Liver (tissue), 9 donors: ENCODE data around the gene BAIAP3. TPM values are rescaled to one million over a fixed set of nuclear protein-coding genes. Genes with fewer than 3 reads are reported as not detected.

Experiments used
- DNase-seq: peaks from one replicate; pipeline ENCODE4 v3.0.0-alpha.2; 2017; ENCODE audit warnings: low spot score
- H3K27ac ChIP-seq, 2 donors: one replicate each; pipeline ENCODE4 v1.7.0; 2013; ENCODE audit warnings: inconsistent platforms in 2 of 2, low read length in 2 of 2, control low read depth in 1 of 2, low read depth in 1 of 2, mild to moderate bottlenecking in 1 of 2
- H3K27me3 ChIP-seq, 4 donors: one replicate each; pipeline versions ENCODE4 v1.6.1 to v1.7.0; 2013; ENCODE audit warnings: low read length in 3 of 4, inconsistent platforms in 1 of 4, mild to moderate bottlenecking in 1 of 4, moderate library complexity in 1 of 4; ENCODE audit not compliant: control insufficient read depth in 4 of 4, insufficient read depth in 4 of 4
- H3K36me3 ChIP-seq, 4 donors: one replicate each; pipeline versions ENCODE4 v1.6.1 to v1.7.0; 2013; ENCODE audit warnings: low read length in 3 of 4, mild to moderate bottlenecking in 3 of 4, low read depth in 1 of 4, moderate library complexity in 1 of 4; ENCODE audit not compliant: control insufficient read depth in 4 of 4, insufficient read depth in 3 of 4
- H3K4me1 ChIP-seq, 4 donors: one replicate each; pipeline versions ENCODE4 v1.6.1 to v1.7.0; 2013; ENCODE audit warnings: low read length in 3 of 4, mild to moderate bottlenecking in 3 of 4, moderate library complexity in 1 of 4; ENCODE audit not compliant: control insufficient read depth in 4 of 4, insufficient read depth in 4 of 4
- H3K4me3 ChIP-seq, 3 donors: one replicate each; pipeline versions ENCODE4 v1.6.1 to v1.7.0; 2013; ENCODE audit warnings: low read length in 3 of 3, control low read depth in 1 of 3, low read depth in 1 of 3, mild to moderate bottlenecking in 1 of 3
- H3K9ac ChIP-seq, 2 donors: one replicate each; pipeline ENCODE4 v1.7.0; 2013; ENCODE audit warnings: low read length in 2 of 2, mild to moderate bottlenecking in 2 of 2, moderate library complexity in 2 of 2, control low read depth in 1 of 2, low read depth in 1 of 2
- H3K9me3 ChIP-seq, 4 donors: one replicate each; pipeline versions ENCODE4 v1.6.1 to v1.7.0; 2013; ENCODE audit warnings: low read length in 3 of 4; ENCODE audit not compliant: control insufficient read depth in 4 of 4
- ATF3 ChIP-seq: IDR thresholded peaks from 2 replicates; pipeline ENCODE4 v1.6.1; 2016; ENCODE audit warnings: antibody characterized with exemption
- EGR1 ChIP-seq, 2 donors: IDR thresholded peaks; 2 replicates each; pipeline ENCODE4 v1.6.1; 2016 to 2018; ENCODE audit warnings: antibody characterized with exemption in 2 of 2, low read depth in 2 of 2
- FOXA1 ChIP-seq: IDR thresholded peaks from 2 replicates; pipeline ENCODE4 v1.6.1; 2016; ENCODE audit warnings: antibody characterized with exemption
- FOXA2 ChIP-seq: IDR thresholded peaks from 2 replicates; pipeline ENCODE4 v1.6.1; 2016; ENCODE audit warnings: antibody characterized with exemption
- GABPA ChIP-seq, 2 donors: IDR thresholded peaks in 1 of 2; conservative IDR thresholded peaks in 1 of 2; 2 replicates each; pipeline ENCODE4 v1.6.1; 2016; ENCODE audit warnings: antibody characterized with exemption in 2 of 2, mild to moderate bottlenecking in 1 of 2, moderate library complexity in 1 of 2
- HNF4A ChIP-seq, 2 donors: conservative IDR thresholded peaks; 2 replicates each; pipeline ENCODE4 v1.6.1; 2016; ENCODE audit warnings: antibody characterized with exemption in 2 of 2, mild to moderate bottlenecking in 2 of 2
- JUND ChIP-seq, 2 donors: IDR thresholded peaks; 2 replicates each; pipeline ENCODE4 v1.6.1; 2016; ENCODE audit warnings: antibody characterized with exemption in 2 of 2
- MAX ChIP-seq: IDR thresholded peaks from 2 replicates; pipeline ENCODE4 v1.6.1; 2016; ENCODE audit warnings: antibody characterized with exemption
- NR2F2 ChIP-seq: IDR thresholded peaks from 2 replicates; pipeline ENCODE4 v1.6.1; 2016; ENCODE audit warnings: antibody characterized with exemption
- SP1 ChIP-seq: IDR thresholded peaks from 2 replicates; pipeline ENCODE4 v1.6.1; 2018; ENCODE audit warnings: antibody characterized with exemption, mild to moderate bottlenecking
- TAF1 ChIP-seq: conservative IDR thresholded peaks from 2 replicates; pipeline ENCODE4 v1.6.1; 2016; ENCODE audit warnings: antibody characterized with exemption, mild to moderate bottlenecking
- WGBS: extraction: QIAGEN DNeasy Blood & Tissue Kit; methylation state at CpG from one replicate; pipeline ENCODE4 v1.1.7; 2013; 5-methylcytosine and 5-hydroxymethylcytosine counted together
- polyA plus RNA-seq, 2 donors: library from polyadenylated mRNA; stranded (reverse) in 1 of 2; unstranded in 1 of 2; fragments of 200-250 nt in 1 of 2; fragments of >200 nt in 1 of 2; fragmentation: Nextera tagmentation in 1 of 2; extraction: Ambion mirVana in 1 of 2; gene quantifications; one replicate each; pipeline versions ENCODE4 v1.2.1 to v1.2.3, GENCODE V29; 2013 to 2015
- total RNA-seq, 2 donors: library from RNA; depleted of rRNA; stranded (reverse); fragments of >200 nt; gene quantifications; one replicate each; pipeline ENCODE4 v1.2.3, GENCODE V29; 2014
- TF ChIP-seq, protein P1 (sequence below): IDR thresholded peaks from 2 replicates; pipeline ENCODE4 v1.6.1; 2016; ENCODE audit warnings: antibody characterized with exemption
- TF ChIP-seq, protein P2 (sequence below): IDR thresholded peaks from 2 replicates; pipeline ENCODE4 v1.6.1; 2016; ENCODE audit warnings: antibody characterized with exemption, mild to moderate bottlenecking
- donor health status: healthy.
- donor health status: healthy.
- donor health status: healthy.
- donor health status: healthy.
- donor health status: healthy.

The BAIAP3 gene
- total and polyA plus RNA-seq, 4 donors, result 1.6 to 3.8 (median 2.6) TPM

DNA sequence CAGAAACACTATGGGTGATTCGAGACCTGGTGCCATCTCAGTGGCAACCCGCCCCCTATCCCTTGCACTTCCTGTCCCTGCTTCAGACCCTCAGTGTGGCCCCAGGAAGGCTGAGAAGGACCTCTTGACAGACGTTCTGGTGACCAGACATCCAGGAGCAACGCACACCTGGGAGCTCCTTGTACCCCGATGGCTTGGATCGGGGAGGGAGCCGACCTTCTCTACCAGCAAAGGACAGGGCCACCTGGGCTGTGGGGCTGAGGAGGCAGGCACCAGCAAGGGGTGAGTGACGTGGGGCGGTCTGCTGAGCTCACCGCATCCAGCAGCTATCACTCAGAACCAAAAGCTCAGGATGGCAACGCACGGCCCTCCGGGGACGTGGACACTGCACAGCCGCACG is 53.9 kb downstream of the BAIAP3 start:
- H3K27ac ChIP-seq, result no peak overlapping the region
- H3K9ac ChIP-seq, result no peak overlapping the region
- H3K27me3 ChIP-seq, result no peaks in the 10 kb centered on the region
- 95% methylated on average over 16 of the region's 16 CpGs for WGBS
- H3K36me3 ChIP-seq, result peaks cover 10 to 49% (median 15%) of the 10 kb centered on the region in 4 donors
- no peaks in the 10 kb centered on the region for H3K4me1 ChIP-seq
- no peak overlapping the region for H3K4me3 ChIP-seq
- DNase-seq, result no peak
- no peaks in the 10 kb centered on the region for H3K9me3 ChIP-seq
- TF ChIP-seq FOXA2 (no peak), TAF1 (no peak), MAX (no peak), JUND (IDR thresholded peaks at IDR 0.05) (no peak), FOXA1 (no peak), HNF4A (conservative IDR thresholded peaks at IDR 0.05) (no peak), EGR1 (IDR thresholded peaks at IDR 0.05; ENCODE audit: low read depth in 2 of 2) (no peak), NR2F2 (no peak)
- TF ChIP-seq, protein P1, sequence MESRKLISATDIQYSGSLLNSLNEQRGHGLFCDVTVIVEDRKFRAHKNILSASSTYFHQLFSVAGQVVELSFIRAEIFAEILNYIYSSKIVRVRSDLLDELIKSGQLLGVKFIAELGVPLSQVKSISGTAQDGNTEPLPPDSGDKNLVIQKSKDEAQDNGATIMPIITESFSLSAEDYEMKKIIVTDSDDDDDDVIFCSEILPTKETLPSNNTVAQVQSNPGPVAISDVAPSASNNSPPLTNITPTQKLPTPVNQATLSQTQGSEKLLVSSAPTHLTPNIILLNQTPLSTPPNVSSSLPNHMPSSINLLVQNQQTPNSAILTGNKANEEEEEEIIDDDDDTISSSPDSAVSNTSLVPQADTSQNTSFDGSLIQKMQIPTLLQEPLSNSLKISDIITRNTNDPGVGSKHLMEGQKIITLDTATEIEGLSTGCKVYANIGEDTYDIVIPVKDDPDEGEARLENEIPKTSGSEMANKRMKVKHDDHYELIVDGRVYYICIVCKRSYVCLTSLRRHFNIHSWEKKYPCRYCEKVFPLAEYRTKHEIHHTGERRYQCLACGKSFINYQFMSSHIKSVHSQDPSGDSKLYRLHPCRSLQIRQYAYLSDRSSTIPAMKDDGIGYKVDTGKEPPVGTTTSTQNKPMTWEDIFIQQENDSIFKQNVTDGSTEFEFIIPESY, result no peak
- TF ChIP-seq, protein P2, sequence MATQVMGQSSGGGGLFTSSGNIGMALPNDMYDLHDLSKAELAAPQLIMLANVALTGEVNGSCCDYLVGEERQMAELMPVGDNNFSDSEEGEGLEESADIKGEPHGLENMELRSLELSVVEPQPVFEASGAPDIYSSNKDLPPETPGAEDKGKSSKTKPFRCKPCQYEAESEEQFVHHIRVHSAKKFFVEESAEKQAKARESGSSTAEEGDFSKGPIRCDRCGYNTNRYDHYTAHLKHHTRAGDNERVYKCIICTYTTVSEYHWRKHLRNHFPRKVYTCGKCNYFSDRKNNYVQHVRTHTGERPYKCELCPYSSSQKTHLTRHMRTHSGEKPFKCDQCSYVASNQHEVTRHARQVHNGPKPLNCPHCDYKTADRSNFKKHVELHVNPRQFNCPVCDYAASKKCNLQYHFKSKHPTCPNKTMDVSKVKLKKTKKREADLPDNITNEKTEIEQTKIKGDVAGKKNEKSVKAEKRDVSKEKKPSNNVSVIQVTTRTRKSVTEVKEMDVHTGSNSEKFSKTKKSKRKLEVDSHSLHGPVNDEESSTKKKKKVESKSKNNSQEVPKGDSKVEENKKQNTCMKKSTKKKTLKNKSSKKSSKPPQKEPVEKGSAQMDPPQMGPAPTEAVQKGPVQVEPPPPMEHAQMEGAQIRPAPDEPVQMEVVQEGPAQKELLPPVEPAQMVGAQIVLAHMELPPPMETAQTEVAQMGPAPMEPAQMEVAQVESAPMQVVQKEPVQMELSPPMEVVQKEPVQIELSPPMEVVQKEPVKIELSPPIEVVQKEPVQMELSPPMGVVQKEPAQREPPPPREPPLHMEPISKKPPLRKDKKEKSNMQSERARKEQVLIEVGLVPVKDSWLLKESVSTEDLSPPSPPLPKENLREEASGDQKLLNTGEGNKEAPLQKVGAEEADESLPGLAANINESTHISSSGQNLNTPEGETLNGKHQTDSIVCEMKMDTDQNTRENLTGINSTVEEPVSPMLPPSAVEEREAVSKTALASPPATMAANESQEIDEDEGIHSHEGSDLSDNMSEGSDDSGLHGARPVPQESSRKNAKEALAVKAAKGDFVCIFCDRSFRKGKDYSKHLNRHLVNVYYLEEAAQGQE, result no peak

- H3K27ac ChIP-seq, result no peak overlapping the region
- H3K27me3 ChIP-seq, result no peaks in the 10 kb centered on the region
- WGBS, result 96% methylated on average over 7 of the region's 7 CpGs
- H3K9ac ChIP-seq, result no peak overlapping the region
- peaks cover 20 to 58% (median 21%) of the 10 kb centered on the region in 4 donors for H3K36me3 ChIP-seq
- no peaks in the 10 kb centered on the region for H3K9me3 ChIP-seq
- H3K4me1 ChIP-seq, result no peaks in the 10 kb centered on the region
- no peak for DNase-seq
- TF ChIP-seq ATF3 (no peak), FOXA2 (no peak), NR2F2 (no peak), MAX (no peak), SP1 (no peak), GABPA (IDR thresholded peaks at IDR 0.05 in 1 of 2, conservative IDR thresholded peaks at IDR 0.05 in 1 of 2) (no peak), JUND (IDR thresholded peaks at IDR 0.05) (no peak)
- TF ChIP-seq, protein P2, result no peak
- H3K4me3 ChIP-seq, result no peak overlapping the region
Observed at GRCh38 chr16:1389762-1390161, 56.3 kb downstream of the BAIAP3 start.
